Spinal cord (tissue), 4 donors: ENCODE measurements around the gene MRFAP1L1. TPM values are rescaled to one million over a fixed set of nuclear protein-coding genes. Genes with fewer than 3 reads are reported as not detected.

Source experiments
- polyA plus RNA-seq, 2 donors: library from polyadenylated mRNA; unstranded; fragments of 120-200 nt; gene quantifications; one replicate each; pipeline ENCODE4 v1.2.1, GENCODE V29; 2013; ENCODE audit not compliant: insufficient read length in 2 of 2
- total RNA-seq, 2 donors: library from RNA; depleted of rRNA in 1 of 2; stranded (reverse); fragments of 120-200 nt in 1 of 2; fragments of >200 nt in 1 of 2; gene quantifications; one replicate each; pipeline versions ENCODE4 v1.2.3 to v1.2.4, GENCODE V29; 2013 to 2014

The MRFAP1L1 gene
- total and polyA plus RNA-seq, 4 donors = 78.8 to 163 (median 129) TPM

Other genes with a start within 250 kb of the MRFAP1L1 start
- 10 to 100 TPM; 17.2 to 70.7 TPM for gene PPP2R2C, start 237.3 kb downstream of the MRFAP1L1 start, total RNA-seq
- 100 to 1,000 TPM in 1 of 2 donors, 10 to 100 TPM in 1; 79.6 to 114 TPM for gene PPP2R2C, start 237.3 kb downstream of the MRFAP1L1 start, polyA plus RNA-seq
- 10 to 100 TPM in 1 of 2 donors, 1 to 10 TPM in 1; 9.2 to 15.0 TPM for gene MAN2B2, start 134.7 kb downstream of the MRFAP1L1 start, total RNA-seq
- 10 to 100 TPM; 20.6 to 22.4 TPM for gene MAN2B2, start 134.7 kb downstream of the MRFAP1L1 start, polyA plus RNA-seq
- gene MRFAP1, start 69.2 kb downstream of the MRFAP1L1 start, total RNA-seq = 100 to 1,000 TPM; 103 to 128 TPM
- 100 to 1,000 TPM; 505 to 616 TPM for gene MRFAP1, start 69.2 kb downstream of the MRFAP1L1 start, polyA plus RNA-seq
- 1 to 10 TPM; 4.8 to 6.9 TPM for gene S100P, start 16.0 kb downstream of the MRFAP1L1 start, total RNA-seq
- gene S100P, start 16.0 kb downstream of the MRFAP1L1 start, polyA plus RNA-seq = 1 to 10 TPM in 1 of 2 donors, under 1 TPM in 1; 0.60 to 1.3 TPM
- gene BLOC1S4, start 6.3 kb upstream of the MRFAP1L1 start, total RNA-seq = 10 to 100 TPM in 1 of 2 donors, 1 to 10 TPM in 1; 6.5 to 11.4 TPM
- gene BLOC1S4, start 6.3 kb upstream of the MRFAP1L1 start, polyA plus RNA-seq = 10 to 100 TPM; 12.5 to 14.1 TPM
- 10 to 100 TPM; 34.8 to 59.9 TPM for gene KIAA0232, start 72.9 kb upstream of the MRFAP1L1 start, total RNA-seq
- gene KIAA0232, start 72.9 kb upstream of the MRFAP1L1 start, polyA plus RNA-seq = 10 to 100 TPM; 39.0 to 52.3 TPM
- 100 to 1,000 TPM in 1 of 2 donors, 10 to 100 TPM in 1; 73.7 to 104 TPM for gene TBC1D14, start 200.0 kb upstream of the MRFAP1L1 start, total RNA-seq
- 100 to 1,000 TPM in 1 of 2 donors, 10 to 100 TPM in 1; 99.5 to 104 TPM for gene TBC1D14, start 200.0 kb upstream of the MRFAP1L1 start, polyA plus RNA-seq